Vagina (tissue), 2 donors: ENCODE data around the gene SCYGR5.

Source experiments
- CTCF ChIP-seq, 3 experiments: fragments of 450-650 bp in 2 of 3; fragments of 200-600 bp in 1 of 3; sonication (generic) in 1 of 3; IDR thresholded peaks; one replicate each; pipeline ENCODE4 v1.5.1; 2017 to 2019; ENCODE audit warnings: antibody characterized with exemption in 3 of 3, mild to moderate bottlenecking in 2 of 3, moderate library complexity in 2 of 3
- POLR2AphosphoS5 ChIP-seq, 2 donors: sonication (generic); formaldehyde crosslinking; IDR thresholded peaks; one replicate each; pipeline ENCODE4 v1.9.0; 2017; ENCODE audit warnings: antibody characterized with exemption in 2 of 2, mild to moderate bottlenecking in 2 of 2, low read depth in 1 of 2; ENCODE audit not compliant: insufficient read depth in 1 of 2

GRCh38 chr2:227674485-227674884, 7.9 kb downstream of the SCYGR5 start:
- TF ChIP-seq CTCF (IDR thresholded peaks at IDR 0.05) (no peak), POLR2AphosphoS5 (IDR thresholded peaks at IDR 0.05; ENCODE audit: insufficient read depth in 1 of 2, low read depth in 1 of 2) (no peak)
